Sciatic nerve (tissue), 2 donors: ENCODE data around the gene CYP11A1. TPM values are rescaled to one million over a fixed set of nuclear protein-coding genes. Genes with fewer than 3 reads are reported as not detected.

ENCODE experiments used
- ATAC-seq: fragments of 200-7000 bp; cut with Tn5 transposase; one replicate; pipeline ENCODE4 v1.9.1; 2020; ENCODE audit warnings: mild to moderate bottlenecking, moderate library complexity
- DNase-seq: peaks from one replicate; pipeline ENCODE4 v3.0.0-alpha.2; 2020; ENCODE audit warnings: low spot score
- intact Hi-C: fragments of 100-400 bp; cut with DNase I; formaldehyde crosslinking; loops from one replicate; pipeline ENCODE4 v1.14.2; 2022
- total RNA-seq: library from RNA; stranded (reverse); fragmentation: NEBNext Ultra II Directional; extraction: Animal tissue kit (Norgen Biotek cat#: 25700); gene quantifications from one replicate; pipeline ENCODE4 v1.2.1, GENCODE V29; 2021
- donor health status: DM: no; HTN: no; CAD: no.
- donor health status: DM: no; HTN: no; CAD: no.

Gene CYP11A1
- total RNA-seq, 1 donor from 2014 or later, result 4.3 TPM

GRCh38 chr15:74334127-74334526 lies 33.3 kb downstream of the CYP11A1 start:
- intact Hi-C loops, result no loop called here
- DNase-seq (no peak), ATAC-seq (no peak)

GRCh38 chr15:74333662-74334061 lies 33.8 kb downstream of the CYP11A1 start:
- intact Hi-C loops, result no loop called here
- ATAC-seq (no peak), DNase-seq (no peak)

- intact Hi-C loops, result no loop called here
- DNase-seq, result no peak
- no peak for ATAC-seq
These were observed 34.4 kb downstream of the CYP11A1 start for GRCh38 chr15:74333093-74333492.

GRCh38 chr15:74332611-74333010 lies 34.8 kb downstream of the CYP11A1 start:
- no peak for ATAC-seq
- intact Hi-C loops, result no loop called here
- no peak for DNase-seq

- intact Hi-C loops, result no loop called here
These were observed 35.4 kb downstream of the CYP11A1 start for GRCh38 chr15:74332011-74332410.

GRCh38 chr15:74330861-74331408 lies 36.5 kb downstream of the CYP11A1 start:
- no peak for ATAC-seq
- intact Hi-C loops, result no loop called here
- no peak for DNase-seq

More at GRCh38 chr15:74332011-74332410, 35.4 kb downstream of the CYP11A1 start:
- ATAC-seq, result no peak
- no peak for DNase-seq

GRCh38 chr15:74328331-74329056 lies 39.0 kb downstream of the CYP11A1 start:
- no peak for ATAC-seq
- DNase-seq, result no peak
- intact Hi-C loops, result no loop called here

- DNase-seq, result no peak
- intact Hi-C loops, result no loop called here
- ATAC-seq, result no peak
These were observed 39.7 kb downstream of the CYP11A1 start for GRCh38 chr15:74327756-74328155.

GRCh38 chr15:74326746-74327145 lies 40.7 kb downstream of the CYP11A1 start:
- intact Hi-C loops, result no loop called here
- DNase-seq (no peak), ATAC-seq (peak; percentile 61)

GRCh38 chr15:74324714-74325113 lies 42.7 kb downstream of the CYP11A1 start:
- DNase-seq, result no peak
- no peak for ATAC-seq
- intact Hi-C loops, result no loop called here

GRCh38 chr15:74322558-74323180 lies 44.8 kb downstream of the CYP11A1 start:
- ATAC-seq, result peak; percentile 71
- intact Hi-C loops, result no loop called here
- peak; percentile 81 for DNase-seq

- ATAC-seq (peak; percentile 23), DNase-seq (peak; percentile 86)
- intact Hi-C loops, result no loop called here
These were observed 46.8 kb downstream of the CYP11A1 start for GRCh38 chr15:74320352-74321247.

- intact Hi-C loops, result no loop called here
- DNase-seq (no peak), ATAC-seq (no peak)
These were observed 47.7 kb downstream of the CYP11A1 start for GRCh38 chr15:74319596-74320351.

GRCh38 chr15:74319138-74319460 lies 48.3 kb downstream of the CYP11A1 start:
- intact Hi-C loops, result no loop called here
- DNase-seq (no peak), ATAC-seq (no peak)

GRCh38 chr15:74318376-74319137 lies 48.9 kb downstream of the CYP11A1 start:
- DNase-seq (no peak), ATAC-seq (peak; percentile 18)
- intact Hi-C loops, result no loop called here

- intact Hi-C loops, result no loop called here
- ATAC-seq (peak; percentile 83), DNase-seq (peak; percentile 89)
These were observed 49.5 kb downstream of the CYP11A1 start for GRCh38 chr15:74317820-74318375.

- ATAC-seq (peak; percentile 7), DNase-seq (no peak)
- intact Hi-C loops, result no loop called here
These were observed 51.3 kb downstream of the CYP11A1 start for GRCh38 chr15:74316141-74316540.

- DNase-seq, result no peak
- ATAC-seq, result no peak
- intact Hi-C loops, result no loop called here
These were observed 51.8 kb downstream of the CYP11A1 start for GRCh38 chr15:74315626-74316025.
